ENCODE results near the gene OR4D11.
A peak's percentile ranks its signal among the peaks of the same experiment; 100 is the strongest.

The OR4D11 gene

DNA sequence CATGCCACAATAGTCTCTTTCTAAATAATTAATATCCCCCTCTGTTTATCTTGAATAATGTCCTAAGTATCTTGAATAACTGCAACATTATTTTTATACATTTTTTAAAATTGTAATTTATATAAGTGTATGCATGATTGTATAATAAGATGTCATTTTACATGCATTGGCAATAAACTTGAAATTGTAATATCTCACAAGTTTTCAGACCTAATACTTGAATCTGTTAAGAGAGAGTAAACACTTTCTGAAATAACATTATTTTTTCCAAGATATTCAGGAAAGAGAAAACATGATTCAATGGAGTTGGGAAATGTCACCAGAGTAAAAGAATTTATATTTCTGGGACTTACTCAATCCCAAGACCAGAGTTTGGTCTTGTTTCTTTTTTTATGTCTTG, at the start of gene OR4D11:
OR4D11 (plus strand) TSS at position 301 of the 400 bp plus-strand sequence; CDS start at position 301, 0 bp downstream.
- no peak for TF ChIP-seq CTCF (IDR thresholded peaks at IDR 0.05; ENCODE audit: low read depth, low read length)
- DNase-seq (ENCODE audit: low read depth in 2 of 2): no peak
- no peak within 1 kb of the TSS for H3K4me3 ChIP-seq (replicated peaks in 1 of 2; ENCODE audit: low read depth in 2 of 2, low read length in 2 of 2)

DNA sequence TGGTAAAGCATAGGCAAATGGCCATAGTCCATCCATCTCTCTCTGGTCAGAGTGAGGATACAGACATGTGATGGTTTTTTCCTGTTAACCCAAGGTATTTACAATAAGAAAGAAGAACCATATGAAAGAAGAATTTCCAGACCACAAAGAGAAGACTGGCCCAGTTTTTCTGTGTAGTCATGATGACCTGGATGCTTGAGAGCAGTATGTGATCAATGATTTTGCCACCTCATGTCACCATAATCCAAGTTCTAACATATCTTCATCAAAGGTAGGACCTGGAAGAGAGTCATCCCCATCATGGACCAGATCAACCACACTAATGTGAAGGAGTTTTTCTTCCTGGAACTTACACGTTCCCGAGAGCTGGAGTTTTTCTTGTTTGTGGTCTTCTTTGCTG, 46.7 kb upstream of the OR4D11 start, which contains the start of gene OR4D6:
OR4D6 (plus strand) TSS at position 301 of the 400 bp plus-strand sequence; CDS start at position 301, 0 bp downstream.
- DNase-seq (ENCODE audit: low read depth in 2 of 2): no peak
- no peak within 1 kb of the TSS for H3K4me3 ChIP-seq (replicated peaks in 1 of 2; ENCODE audit: low read depth in 2 of 2, low read length in 2 of 2)
- no peak for TF ChIP-seq CTCF (IDR thresholded peaks at IDR 0.05; ENCODE audit: low read depth, low read length)

- DNase-seq (ENCODE audit: low read depth in 2 of 2): no peak
- no peak for TF ChIP-seq CTCF (IDR thresholded peaks at IDR 0.05; ENCODE audit: low read depth, low read length)
Measured at GRCh38 chr11:59459916-59460315, 43.5 kb upstream of the OR4D11 start.

GRCh38 chr11:59463190-59463641, 40.2 kb upstream of the OR4D11 start:
- H3K4me3 ChIP-seq (replicated peaks in 1 of 2; ENCODE audit: low read depth in 2 of 2, low read length in 2 of 2): no peak overlapping the region
- peak; percentile 22 to 31 for DNase-seq (ENCODE audit: low read depth in 2 of 2)
- TF ChIP-seq CTCF (IDR thresholded peaks at IDR 0.05; ENCODE audit: low read depth, low read length): no peak

More at GRCh38 chr11:59459916-59460315, 43.5 kb upstream of the OR4D11 start:
- H3K4me3 ChIP-seq (replicated peaks in 1 of 2; ENCODE audit: low read depth in 2 of 2, low read length in 2 of 2): no peak overlapping the region

- DNase-seq (ENCODE audit: low read depth in 2 of 2): no peak
- H3K4me3 ChIP-seq (replicated peaks in 1 of 2; ENCODE audit: low read depth in 2 of 2, low read length in 2 of 2): no peak within 1 kb of the TSS
- TF ChIP-seq CTCF (IDR thresholded peaks at IDR 0.05; ENCODE audit: low read depth, low read length): no peak
Measured at GRCh38 chr11:59473015-59473414, 30.4 kb upstream of the OR4D11 start, which contains the start of gene OR4D10. OR4D10 (plus strand) TSS chr11:59473315; CDS start chr11:59477430, 4,115 bp downstream.

DNA sequence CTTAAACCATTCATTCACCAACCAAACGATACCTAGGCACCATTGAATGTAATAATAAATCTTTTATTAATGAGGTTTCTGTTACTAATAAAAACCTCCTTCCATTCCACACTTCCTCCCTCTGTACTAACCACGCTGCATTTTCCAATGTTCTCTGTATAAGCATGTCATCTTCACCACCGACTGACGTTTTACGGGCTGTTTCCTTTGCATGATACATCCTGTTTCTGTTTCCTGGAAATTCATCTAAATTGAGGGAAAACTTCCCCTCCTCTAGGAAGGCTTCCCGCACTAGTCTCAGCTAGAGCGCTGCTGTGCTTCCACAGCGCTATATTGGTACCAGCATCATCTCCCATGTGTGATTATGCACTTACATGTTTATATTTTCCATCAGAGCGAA, 28.2 kb upstream of the OR4D11 start:
- no peak for DNase-seq (ENCODE audit: low read depth in 2 of 2)
- H3K4me3 ChIP-seq (replicated peaks in 1 of 2; ENCODE audit: low read depth in 2 of 2, low read length in 2 of 2): no peak overlapping the region

More for the DNA sequence above, 28.2 kb upstream of the OR4D11 start:
- TF ChIP-seq CTCF (IDR thresholded peaks at IDR 0.05; ENCODE audit: low read depth, low read length): no peak
